Neuron (in vitro differentiated cells): ENCODE results near the gene POGZ.
A peak's percentile ranks its signal among the peaks of the same experiment; 100 is the strongest.

Experiments used
- H2AFZ ChIP-seq: one replicate; pipeline ENCODE4 v1.6.1; 2013; ENCODE audit warnings: low read depth, mild to moderate bottlenecking, inconsistent platforms, low read length, moderate library complexity
- H3K27me3 ChIP-seq: one replicate; pipeline ENCODE4 v1.6.1; 2013; ENCODE audit warnings: low read length; ENCODE audit not compliant: insufficient read depth
- H3K36me3 ChIP-seq: one replicate; pipeline ENCODE4 v1.6.1; 2013; ENCODE audit warnings: low read length; ENCODE audit not compliant: insufficient read depth
- H3K4me1 ChIP-seq: one replicate; pipeline ENCODE4 v1.6.1; 2013; ENCODE audit warnings: low read length; ENCODE audit not compliant: insufficient read depth
- H3K4me3 ChIP-seq: 2 replicates; pipeline ENCODE4 v1.5.1; 2013; ENCODE audit warnings: mild to moderate bottlenecking, low read length, moderate library complexity
- H3K9me3 ChIP-seq: one replicate; pipeline ENCODE4 v1.6.1; 2013; ENCODE audit warnings: low read length

The POGZ gene

GRCh38 chr1:151372058-151372934 is 87.0 kb downstream of the POGZ start, which contains the start of gene SELENBP1:
TSS of gene SELENBP1 (minus strand) at chr1:151372705. CDS start at chr1:151372641, 64 bp downstream.
- Histone ChIP-seq H3K36me3 (no peaks in the 10 kb centered on the region), H3K4me1 (peaks cover 13% of the 10 kb centered on the region), H3K4me3 (peak within 1 kb of the TSS; percentile 58), H3K27me3 (no peaks in the 10 kb centered on the region), H2AFZ (peak within 1 kb of the TSS; percentile 70), H3K9me3 (no peaks in the 10 kb centered on the region)

GRCh38 chr1:151371370-151372057 is 87.8 kb downstream of the POGZ start:
- Histone ChIP-seq H3K27me3 (no peaks in the 10 kb centered on the region), H2AFZ (no peak overlapping the region), H3K4me3 (no peak overlapping the region), H3K4me1 (peaks cover 13% of the 10 kb centered on the region), H3K36me3 (no peaks in the 10 kb centered on the region), H3K9me3 (no peaks in the 10 kb centered on the region)

GRCh38 chr1:151370211-151370911 is 88.9 kb downstream of the POGZ start:
- no peak overlapping the region for H3K4me3 ChIP-seq
- no peaks in the 10 kb centered on the region for H3K27me3 ChIP-seq
- H3K36me3 ChIP-seq, result peaks cover 4% of the 10 kb centered on the region
- H2AFZ ChIP-seq, result no peak overlapping the region
- peaks cover 13% of the 10 kb centered on the region for H3K4me1 ChIP-seq
- H3K9me3 ChIP-seq, result no peaks in the 10 kb centered on the region

GRCh38 chr1:151369621-151370048 is 89.7 kb downstream of the POGZ start:
- peaks cover 13% of the 10 kb centered on the region for H3K4me1 ChIP-seq

GRCh38 chr1:151369302-151369610 is 90.0 kb downstream of the POGZ start:
- no peak overlapping the region for H3K4me3 ChIP-seq
- H3K9me3 ChIP-seq, result peaks cover 1% of the 10 kb centered on the region
- H3K27me3 ChIP-seq, result no peaks in the 10 kb centered on the region
- H3K4me1 ChIP-seq, result peaks cover 13% of the 10 kb centered on the region
- H2AFZ ChIP-seq, result no peak overlapping the region
- H3K36me3 ChIP-seq, result peaks cover 8% of the 10 kb centered on the region

More at GRCh38 chr1:151369621-151370048, 89.7 kb downstream of the POGZ start:
- H3K36me3 ChIP-seq, result peaks cover 8% of the 10 kb centered on the region
- H3K4me3 ChIP-seq, result no peak overlapping the region
- H2AFZ ChIP-seq, result no peak overlapping the region
- H3K9me3 ChIP-seq, result no peaks in the 10 kb centered on the region
- no peaks in the 10 kb centered on the region for H3K27me3 ChIP-seq

GRCh38 chr1:151368393-151369301 is 90.6 kb downstream of the POGZ start:
- Histone ChIP-seq H3K9me3 (peaks cover 3% of the 10 kb centered on the region), H3K4me3 (no peak overlapping the region), H2AFZ (no peak overlapping the region), H3K36me3 (peaks cover 8% of the 10 kb centered on the region), H3K4me1 (peaks cover 13% of the 10 kb centered on the region), H3K27me3 (no peaks in the 10 kb centered on the region)

- H3K27me3 ChIP-seq, result no peaks in the 10 kb centered on the region
- H3K36me3 ChIP-seq, result peaks cover 8% of the 10 kb centered on the region
- peaks cover 10% of the 10 kb centered on the region for H3K4me1 ChIP-seq
- H2AFZ ChIP-seq, result no peak overlapping the region
- H3K4me3 ChIP-seq, result no peak overlapping the region
- H3K9me3 ChIP-seq, result peaks cover 3% of the 10 kb centered on the region
Measured at GRCh38 chr1:151367658-151368392, 91.5 kb downstream of the POGZ start.

GRCh38 chr1:151364996-151365395 is 94.3 kb downstream of the POGZ start:
- no peak overlapping the region for H3K4me3 ChIP-seq
- peaks cover 8% of the 10 kb centered on the region for H3K36me3 ChIP-seq
- no peak overlapping the region for H2AFZ ChIP-seq
- H3K9me3 ChIP-seq, result peaks cover 10% of the 10 kb centered on the region
- H3K4me1 ChIP-seq, result no peaks in the 10 kb centered on the region
- H3K27me3 ChIP-seq, result no peaks in the 10 kb centered on the region

- H2AFZ ChIP-seq, result no peak overlapping the region
- H3K4me1 ChIP-seq, result no peaks in the 10 kb centered on the region
- peaks cover 10% of the 10 kb centered on the region for H3K9me3 ChIP-seq
- no peak overlapping the region for H3K4me3 ChIP-seq
- peaks cover 8% of the 10 kb centered on the region for H3K36me3 ChIP-seq
- H3K27me3 ChIP-seq, result no peaks in the 10 kb centered on the region
Measured at GRCh38 chr1:151362308-151363155, 96.8 kb downstream of the POGZ start.

- H3K4me3 ChIP-seq, result no peak overlapping the region
- H2AFZ ChIP-seq, result no peak overlapping the region
- peaks cover 8% of the 10 kb centered on the region for H3K36me3 ChIP-seq
- peaks cover 10% of the 10 kb centered on the region for H3K9me3 ChIP-seq
- H3K4me1 ChIP-seq, result no peaks in the 10 kb centered on the region
- H3K27me3 ChIP-seq, result no peaks in the 10 kb centered on the region
Measured at GRCh38 chr1:151361883-151362282, 97.4 kb downstream of the POGZ start.

GRCh38 chr1:151356696-151357095 is 102.6 kb downstream of the POGZ start:
- Histone ChIP-seq H3K36me3 (no peaks in the 10 kb centered on the region), H3K27me3 (no peaks in the 10 kb centered on the region), H3K4me1 (no peaks in the 10 kb centered on the region), H3K9me3 (peaks cover 2% of the 10 kb centered on the region), H3K4me3 (no peak overlapping the region), H2AFZ (no peak overlapping the region)
